ENCODE measurements around the gene EPB41L4A.

Gene EPB41L4A

DNA sequence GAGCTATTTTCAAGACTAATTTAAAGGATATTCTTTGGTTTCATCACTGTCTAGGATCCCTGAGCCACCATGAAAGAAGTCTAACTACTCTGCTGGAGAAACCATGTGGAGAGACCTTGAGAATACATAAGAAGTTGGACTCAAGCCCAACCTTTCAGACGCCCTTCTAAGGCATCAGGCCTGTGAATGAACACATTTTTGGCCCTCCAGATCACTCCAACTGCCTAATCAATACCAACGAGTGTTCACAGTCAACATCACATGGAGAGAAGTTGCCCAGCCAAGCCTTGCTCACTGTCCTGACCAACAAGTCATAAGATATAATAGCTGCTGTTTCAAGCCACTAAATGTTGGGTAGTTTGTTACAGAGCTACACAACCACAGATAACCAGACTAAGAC lies 100.7 kb downstream of the EPB41L4A start:
- H3K27ac ChIP-seq = no peak overlapping the region
- TF ChIP-seq ZFX (IDR thresholded peaks at IDR 0.05) = no peak
- TF ChIP-seq, protein P1, sequence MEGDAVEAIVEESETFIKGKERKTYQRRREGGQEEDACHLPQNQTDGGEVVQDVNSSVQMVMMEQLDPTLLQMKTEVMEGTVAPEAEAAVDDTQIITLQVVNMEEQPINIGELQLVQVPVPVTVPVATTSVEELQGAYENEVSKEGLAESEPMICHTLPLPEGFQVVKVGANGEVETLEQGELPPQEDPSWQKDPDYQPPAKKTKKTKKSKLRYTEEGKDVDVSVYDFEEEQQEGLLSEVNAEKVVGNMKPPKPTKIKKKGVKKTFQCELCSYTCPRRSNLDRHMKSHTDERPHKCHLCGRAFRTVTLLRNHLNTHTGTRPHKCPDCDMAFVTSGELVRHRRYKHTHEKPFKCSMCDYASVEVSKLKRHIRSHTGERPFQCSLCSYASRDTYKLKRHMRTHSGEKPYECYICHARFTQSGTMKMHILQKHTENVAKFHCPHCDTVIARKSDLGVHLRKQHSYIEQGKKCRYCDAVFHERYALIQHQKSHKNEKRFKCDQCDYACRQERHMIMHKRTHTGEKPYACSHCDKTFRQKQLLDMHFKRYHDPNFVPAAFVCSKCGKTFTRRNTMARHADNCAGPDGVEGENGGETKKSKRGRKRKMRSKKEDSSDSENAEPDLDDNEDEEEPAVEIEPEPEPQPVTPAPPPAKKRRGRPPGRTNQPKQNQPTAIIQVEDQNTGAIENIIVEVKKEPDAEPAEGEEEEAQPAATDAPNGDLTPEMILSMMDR (conservative IDR thresholded peaks at IDR 0.05) = no peak

DNA sequence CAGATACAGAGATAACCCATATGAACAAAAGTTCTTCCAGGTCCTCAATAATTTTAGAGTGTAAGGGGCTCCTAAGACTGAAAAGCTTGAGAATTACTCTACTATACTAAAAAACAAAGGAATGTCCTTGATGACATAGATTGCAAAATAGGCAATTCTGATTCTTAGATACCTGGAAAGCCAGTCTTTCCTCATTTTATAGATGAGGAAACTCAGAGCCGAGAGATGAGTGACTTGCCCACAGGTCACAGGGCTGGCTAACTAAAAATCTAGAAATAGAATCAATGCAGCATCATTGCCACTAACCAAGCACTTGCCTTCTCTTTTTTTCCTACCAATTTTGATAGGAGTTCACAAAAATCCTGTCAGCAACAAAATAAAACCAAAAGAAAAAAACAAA lies 101.2 kb downstream of the EPB41L4A start:
- no peak overlapping the region for H3K27ac ChIP-seq
- TF ChIP-seq, protein P1 (conservative IDR thresholded peaks at IDR 0.05) = no peak
- TF ChIP-seq ZFX (IDR thresholded peaks at IDR 0.05) = no peak

DNA sequence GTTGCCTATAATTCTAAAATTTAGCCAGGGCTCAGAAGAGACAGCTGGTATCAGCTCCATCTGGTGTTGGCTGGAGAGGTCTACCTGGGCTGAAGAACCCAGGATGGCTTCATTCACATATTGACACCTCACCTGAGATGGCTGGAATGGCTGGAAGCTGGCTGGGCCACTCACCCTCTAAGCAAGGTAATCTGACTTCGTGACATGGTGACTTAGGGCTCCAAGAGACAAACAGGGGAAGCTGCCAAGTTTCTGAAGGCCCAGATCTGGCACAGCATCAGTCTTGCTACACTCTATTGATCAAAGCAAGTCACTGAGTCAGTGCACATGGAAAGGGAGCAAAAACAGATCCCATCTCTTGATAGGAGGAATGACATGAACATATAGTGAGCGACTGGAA lies 102.3 kb downstream of the EPB41L4A start:
- H3K27ac ChIP-seq = no peak overlapping the region
- TF ChIP-seq ZFX (IDR thresholded peaks at IDR 0.05) = no peak
- TF ChIP-seq, protein P1 (conservative IDR thresholded peaks at IDR 0.05) = no peak

DNA sequence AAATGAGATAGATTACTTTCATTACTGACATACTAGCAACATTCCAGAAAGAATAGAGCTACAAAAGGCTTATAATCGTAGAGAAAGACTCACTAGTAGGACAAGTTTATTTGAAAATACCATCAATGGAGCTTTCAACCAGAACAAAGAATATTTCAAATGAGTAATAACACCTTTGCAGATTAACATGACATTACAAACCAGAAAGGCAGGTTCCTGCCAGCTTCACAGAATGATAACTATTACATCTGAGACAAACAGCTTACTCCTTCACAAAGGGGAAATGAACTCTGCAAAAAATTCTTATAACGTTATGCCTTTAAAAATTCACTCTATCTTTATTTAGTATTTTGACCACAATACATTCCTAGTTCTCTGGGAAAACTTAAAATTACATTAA lies 103.1 kb downstream of the EPB41L4A start:
- H3K27ac ChIP-seq = no peak overlapping the region
- TF ChIP-seq, protein P1 (conservative IDR thresholded peaks at IDR 0.05) = no peak
- TF ChIP-seq ZFX (IDR thresholded peaks at IDR 0.05) = no peak

DNA sequence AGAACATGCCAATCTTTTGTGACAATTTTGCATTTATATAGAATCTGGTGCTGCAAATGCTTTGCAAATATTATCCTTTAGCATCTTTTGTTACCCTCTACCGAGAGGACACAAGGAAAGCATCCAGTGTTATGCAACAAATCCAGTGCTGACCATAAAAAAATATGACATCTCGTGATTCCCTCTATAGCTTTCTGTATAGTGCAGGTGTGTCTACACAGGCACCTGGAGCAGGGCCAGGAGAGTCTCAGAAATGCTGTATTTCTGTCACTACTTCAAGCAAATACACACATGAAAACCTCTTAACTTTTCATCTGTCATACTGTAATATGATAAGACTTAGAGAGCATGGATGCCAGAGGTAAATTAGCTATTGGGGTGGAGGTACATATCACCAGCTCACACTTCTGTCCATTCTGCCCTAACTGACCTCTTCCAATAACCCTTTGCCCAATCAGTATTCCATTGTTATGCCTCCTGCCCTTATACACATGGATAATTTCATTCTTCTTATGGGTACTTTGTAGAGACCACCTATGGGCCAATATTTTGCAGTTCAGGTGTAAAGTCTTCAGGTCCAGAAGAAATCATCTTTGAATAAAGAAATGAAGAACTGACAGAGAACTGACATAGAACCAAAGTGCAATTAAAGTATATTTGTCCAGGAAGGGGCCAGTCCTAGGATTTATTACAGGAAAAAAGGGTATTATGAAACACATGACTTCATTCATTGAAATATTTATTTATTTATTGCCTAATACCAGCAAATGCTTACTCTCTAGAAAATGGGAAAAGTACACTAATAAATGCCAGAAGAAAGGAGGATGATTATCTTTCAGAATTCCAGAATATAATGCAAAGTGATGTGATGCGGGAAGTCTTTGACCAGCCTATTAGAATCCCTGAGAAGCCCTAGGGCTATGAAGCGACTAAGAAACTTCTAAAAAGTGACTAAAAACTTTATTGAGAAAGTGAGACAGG lies 106.5 kb downstream of the EPB41L4A start:
- no peak for TF ChIP-seq ZFX (IDR thresholded peaks at IDR 0.05)
- TF ChIP-seq, protein P1 (conservative IDR thresholded peaks at IDR 0.05) = no peak
- H3K27ac ChIP-seq = no peak overlapping the region

DNA sequence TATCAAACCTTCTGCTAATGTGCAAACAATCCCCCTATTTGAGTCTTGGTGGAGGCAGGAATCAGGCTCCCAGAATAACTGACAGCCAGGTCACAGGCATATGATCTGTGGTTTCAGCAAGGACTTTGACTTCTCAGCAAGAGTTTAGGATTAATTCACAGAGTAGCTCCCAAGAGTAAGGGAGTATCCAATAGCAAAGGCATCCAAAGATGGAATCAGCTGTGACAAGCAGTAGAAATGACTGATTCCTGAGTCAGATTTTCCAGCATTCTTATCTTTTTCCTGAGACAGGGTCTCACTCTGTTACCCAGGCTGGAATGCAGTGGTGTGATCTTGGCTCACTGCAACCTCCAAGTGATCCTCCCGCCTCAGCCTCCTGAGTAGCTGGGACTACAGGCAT lies 108.3 kb downstream of the EPB41L4A start:
- no peak overlapping the region for H3K27ac ChIP-seq

DNA sequence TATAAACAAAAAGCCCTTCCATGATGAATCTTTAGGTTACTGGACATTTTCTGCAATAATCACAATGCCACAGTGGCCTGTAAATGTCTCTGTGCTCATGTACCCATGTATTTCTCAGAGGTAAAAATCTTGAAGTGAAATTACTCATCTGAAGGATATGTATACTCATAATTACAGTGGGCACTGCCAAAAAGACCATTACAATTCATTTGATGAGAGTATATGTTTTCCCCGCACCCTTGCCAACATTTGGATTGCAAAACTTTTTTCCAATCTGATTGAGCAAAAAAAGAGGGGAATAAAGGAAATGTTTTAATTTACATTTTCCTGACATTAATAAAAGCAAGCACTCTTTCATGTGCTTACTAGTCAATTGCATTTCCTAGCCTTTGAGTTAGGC lies 110.5 kb downstream of the EPB41L4A start:
- TF ChIP-seq, protein P1 (conservative IDR thresholded peaks at IDR 0.05) = no peak
- no peak for TF ChIP-seq ZFX (IDR thresholded peaks at IDR 0.05)
- H3K27ac ChIP-seq = no peak overlapping the region

More for the DNA sequence above, 108.3 kb downstream of the EPB41L4A start:
- TF ChIP-seq, protein P1 (conservative IDR thresholded peaks at IDR 0.05) = no peak
- no peak for TF ChIP-seq ZFX (IDR thresholded peaks at IDR 0.05)

All from C4-2B (cell line).